GM12801 (cell line): ENCODE measurements around the gene NLGN1.

Experiments used
- TF ChIP-seq, protein P1 (sequence below): IDR thresholded peaks from one replicate; pipeline ENCODE4 v1.5.1; 2011; ENCODE audit warnings: control low read depth; ENCODE audit not compliant: insufficient read length; ENCODE audit errors: extremely low read depth

NLGN1 gene

DNA sequence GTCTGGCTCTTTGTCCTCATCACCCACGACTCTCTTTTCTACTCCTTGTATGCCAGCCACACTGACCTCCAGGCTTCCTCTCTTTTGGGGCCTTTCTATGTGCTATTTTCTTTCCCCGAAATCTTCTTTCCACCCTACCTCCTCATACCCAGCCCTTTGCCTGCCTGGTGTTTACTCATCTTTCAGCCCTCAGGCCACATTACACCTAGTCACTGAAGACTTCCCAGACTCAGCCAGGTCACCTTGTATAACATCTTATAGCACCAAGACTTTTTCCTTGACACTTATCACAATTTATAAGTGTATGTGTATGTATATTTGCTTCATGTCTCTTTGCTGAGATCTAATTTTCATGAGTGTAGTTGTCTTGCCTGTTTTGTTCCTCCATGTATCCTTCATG is 396.4 kb downstream of the NLGN1 start:
- TF ChIP-seq, protein P1, sequence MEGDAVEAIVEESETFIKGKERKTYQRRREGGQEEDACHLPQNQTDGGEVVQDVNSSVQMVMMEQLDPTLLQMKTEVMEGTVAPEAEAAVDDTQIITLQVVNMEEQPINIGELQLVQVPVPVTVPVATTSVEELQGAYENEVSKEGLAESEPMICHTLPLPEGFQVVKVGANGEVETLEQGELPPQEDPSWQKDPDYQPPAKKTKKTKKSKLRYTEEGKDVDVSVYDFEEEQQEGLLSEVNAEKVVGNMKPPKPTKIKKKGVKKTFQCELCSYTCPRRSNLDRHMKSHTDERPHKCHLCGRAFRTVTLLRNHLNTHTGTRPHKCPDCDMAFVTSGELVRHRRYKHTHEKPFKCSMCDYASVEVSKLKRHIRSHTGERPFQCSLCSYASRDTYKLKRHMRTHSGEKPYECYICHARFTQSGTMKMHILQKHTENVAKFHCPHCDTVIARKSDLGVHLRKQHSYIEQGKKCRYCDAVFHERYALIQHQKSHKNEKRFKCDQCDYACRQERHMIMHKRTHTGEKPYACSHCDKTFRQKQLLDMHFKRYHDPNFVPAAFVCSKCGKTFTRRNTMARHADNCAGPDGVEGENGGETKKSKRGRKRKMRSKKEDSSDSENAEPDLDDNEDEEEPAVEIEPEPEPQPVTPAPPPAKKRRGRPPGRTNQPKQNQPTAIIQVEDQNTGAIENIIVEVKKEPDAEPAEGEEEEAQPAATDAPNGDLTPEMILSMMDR = no peak

DNA sequence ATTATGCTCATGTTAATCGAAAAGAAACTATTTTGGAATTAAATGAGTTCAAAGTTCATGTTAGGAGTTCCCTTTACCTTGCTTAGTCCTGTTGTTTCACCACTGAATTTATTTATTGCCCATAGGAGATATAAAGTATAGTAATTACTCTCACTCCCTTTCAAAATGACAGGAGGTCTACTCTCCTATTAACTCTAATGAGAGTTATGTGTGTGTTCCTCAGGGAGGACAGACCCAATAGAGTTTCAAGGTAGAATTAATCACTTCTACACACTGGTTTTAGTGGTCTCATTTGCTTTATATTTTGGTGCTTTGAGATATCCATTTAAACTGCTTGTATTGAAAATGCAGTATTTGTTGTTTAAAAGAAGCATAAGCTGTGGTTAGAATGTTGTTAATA is 398.9 kb downstream of the NLGN1 start:
- TF ChIP-seq, protein P1 = no peak

DNA sequence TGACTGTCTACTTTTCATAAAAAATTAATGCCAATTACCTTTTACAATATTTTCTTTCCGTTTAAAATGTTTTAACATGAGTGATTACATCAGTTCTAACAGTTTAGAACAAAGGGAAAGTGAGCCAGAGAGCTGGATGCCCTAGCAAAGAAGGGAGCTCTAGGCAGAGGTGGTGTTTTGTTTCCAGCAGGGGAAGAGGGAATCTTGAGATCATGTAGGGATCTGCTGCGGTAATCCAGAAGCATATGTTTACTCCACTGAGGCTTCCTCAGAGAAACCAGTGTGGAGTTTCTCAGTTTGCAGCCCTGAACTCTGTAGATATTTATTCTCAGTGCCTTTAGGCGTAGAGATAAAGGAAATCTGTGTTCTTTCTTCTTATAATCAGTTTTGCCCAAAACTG is 399.3 kb downstream of the NLGN1 start:
- TF ChIP-seq, protein P1 = no peak

DNA sequence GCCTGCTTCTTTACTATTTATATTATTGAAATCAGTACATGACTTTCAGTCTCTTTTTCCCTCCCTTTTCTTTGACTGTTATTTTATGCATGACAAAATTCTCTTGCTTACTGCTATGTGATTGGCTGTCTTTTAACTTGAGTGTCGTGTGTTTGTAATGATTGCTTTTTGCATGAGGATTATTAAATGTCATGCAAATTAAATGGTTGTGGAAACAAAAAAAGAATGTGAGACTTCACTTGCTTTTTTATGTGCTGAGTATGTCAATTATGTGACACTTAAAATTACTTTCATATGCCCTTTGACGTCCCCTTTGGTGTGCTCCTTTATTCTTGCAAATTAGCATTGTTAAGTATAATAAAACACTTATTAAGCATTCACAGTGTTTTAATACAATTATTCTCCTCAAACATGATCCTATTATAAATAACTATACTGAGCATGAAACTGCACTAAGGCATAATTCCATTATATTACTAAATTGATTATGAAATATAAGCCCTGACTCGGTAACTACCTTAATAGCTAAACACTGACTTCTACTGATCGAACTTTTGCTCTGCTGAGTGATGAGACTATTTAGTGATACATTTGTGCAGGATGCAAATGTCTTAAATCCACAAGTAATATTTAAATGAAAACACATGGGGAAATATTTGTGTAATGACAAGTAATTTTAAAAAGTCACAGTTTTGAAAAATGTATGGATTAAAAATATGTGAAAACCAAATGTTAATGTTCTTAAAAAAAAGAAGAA is 401.7 kb downstream of the NLGN1 start:
- TF ChIP-seq, protein P1 = no peak

DNA sequence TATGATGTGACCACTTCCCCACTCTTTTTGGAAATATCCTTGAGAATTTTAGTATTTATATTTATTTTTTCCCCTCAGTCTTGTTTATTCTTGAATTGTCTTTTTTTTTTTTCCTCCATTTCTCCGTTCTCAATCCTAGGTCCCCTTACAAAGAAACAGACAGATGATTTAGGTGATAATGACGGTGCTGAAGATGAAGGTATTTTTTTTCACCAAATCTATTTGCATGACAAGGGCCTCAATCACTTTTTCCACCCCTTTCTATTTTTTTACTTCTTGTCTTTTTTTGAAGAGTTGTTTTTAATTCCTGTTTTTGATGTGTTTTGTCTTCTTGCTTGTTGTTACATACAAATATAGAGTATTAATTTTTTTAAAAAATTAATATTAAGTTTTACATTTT is 402.6 kb downstream of the NLGN1 start:
- TF ChIP-seq, protein P1 = no peak

DNA sequence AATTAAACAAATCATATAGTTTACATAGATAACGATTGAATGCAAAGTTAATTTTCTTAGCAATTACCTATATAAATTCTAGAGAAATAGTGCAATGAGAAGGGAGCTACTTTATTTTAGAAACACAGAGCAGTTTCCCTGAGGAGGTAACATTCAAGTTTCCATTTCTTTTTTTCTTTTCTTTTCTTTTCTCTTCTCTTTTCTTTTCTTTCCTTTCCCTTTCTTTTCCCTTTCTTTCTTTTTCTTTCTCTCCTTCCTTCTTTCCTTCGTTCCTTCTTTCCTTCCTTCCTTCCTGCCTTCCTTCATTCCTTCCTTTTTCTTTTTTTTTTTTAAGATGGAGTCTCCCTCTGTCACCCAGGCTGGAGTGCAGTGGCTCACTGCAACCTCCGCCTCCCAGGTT is 417.3 kb downstream of the NLGN1 start:
- TF ChIP-seq, protein P1 = no peak

DNA sequence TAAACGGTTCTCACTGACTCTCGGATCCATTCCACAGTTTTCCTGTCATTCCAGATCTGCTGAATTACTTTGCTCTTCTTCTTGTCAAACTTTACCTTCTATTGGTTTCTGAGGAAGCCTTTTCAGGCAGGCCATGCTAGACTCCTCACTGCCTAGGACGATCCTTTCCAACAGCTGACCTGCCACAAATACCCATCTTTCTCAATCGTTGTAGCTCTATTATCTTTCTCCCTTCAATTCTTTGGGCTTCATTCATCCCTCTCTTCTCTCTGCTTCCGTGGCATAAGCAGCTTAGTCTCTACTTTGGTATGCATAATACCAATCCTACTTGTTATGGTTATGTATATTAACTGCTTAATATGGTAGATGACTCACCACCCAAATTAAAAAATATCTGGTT is 421.8 kb downstream of the NLGN1 start:
- TF ChIP-seq, protein P1 = no peak
